Esophagus squamous epithelium (tissue), 5 donors: Measurements from ENCODE around the gene PRIM2. TPM values are rescaled to one million over a fixed set of nuclear protein-coding genes. Genes with fewer than 3 reads are reported as not detected.
"Not testable (repeated sequence)": the region's sequence is repeated elsewhere in the genome, so short reads cannot be mapped to it uniquely, and the experiment has no call there.

ENCODE experiments used
- DNase-seq: peaks from one replicate; lab custom pipeline; 2025; lab: John Stamatoyannopoulos, UW
- H3K27ac ChIP-seq, 4 donors: fragments of 200-600 bp; sonication (generic); one replicate each; pipeline ENCODE4 v1.5.1; 2016 to 2019; ENCODE audit warnings: mild to moderate bottlenecking in 1 of 4
- H3K27me3 ChIP-seq, 4 donors: fragments of 200-600 bp; sonication (generic); 1 replicate in 3 of 4; 2 replicates in 1 of 4; pipeline versions ENCODE4 v1.5.1 to v1.6.0; 2017 to 2021; ENCODE audit warnings: antibody characterized with exemption in 1 of 4
- H3K36me3 ChIP-seq, 3 donors: fragments of 200-600 bp; sonication (generic); one replicate each; pipeline ENCODE4 v1.5.1; 2016 to 2019
- H3K4me1 ChIP-seq, 3 donors: fragments of 200-600 bp; sonication (generic); one replicate each; pipeline ENCODE4 v1.5.1; 2017 to 2019
- H3K4me3 ChIP-seq, 4 donors: fragments of 200-600 bp; sonication (generic); 1 replicate in 3 of 4; 2 replicates in 1 of 4; pipeline ENCODE4 v1.5.1; 2016 to 2019; ENCODE audit warnings: mild to moderate bottlenecking in 2 of 4, moderate library complexity in 1 of 4
- H3K9me3 ChIP-seq, 3 donors: fragments of 200-600 bp; sonication (generic); one replicate each; pipeline ENCODE4 v1.5.1; 2016 to 2019
- POLR2A ChIP-seq, 4 donors: fragments of 450-650 bp; IDR thresholded peaks; one replicate each; pipeline ENCODE4 v1.6.1; 2017; ENCODE audit warnings: antibody characterized with exemption in 4 of 4, mild to moderate bottlenecking in 4 of 4, moderate library complexity in 3 of 4
- WGBS, 2 donors: methylation state at CpG; one replicate each; pipeline ENCODE4 v1.1.5; 2018; 5-methylcytosine and 5-hydroxymethylcytosine counted together
- intact Hi-C: fragments of 100-400 bp; cut with DNase I; formaldehyde crosslinking; loops from one replicate; pipeline ENCODE4 v1.15.0; 2022
- total RNA-seq, 4 donors: library from RNA; depleted of rRNA; stranded (reverse); fragments of >200 nt; gene quantifications; one replicate each; pipeline ENCODE4 v1.1.0, GENCODE V29; 2016
- TF ChIP-seq, protein P1 (sequence below), 6 experiments: fragments of 450-650 bp in 4 of 6; fragments of 200-600 bp in 2 of 6; sonication (generic) in 2 of 6; IDR thresholded peaks; one replicate each; pipeline ENCODE4 v1.5.1; 2016 to 2019; ENCODE audit warnings: antibody characterized with exemption in 6 of 6, mild to moderate bottlenecking in 4 of 6, moderate library complexity in 4 of 6
- donor health status: DM: yes; HTN: yes; CAD: no.

The PRIM2 gene
- total RNA-seq, 4 donors from 2014 or later: 4.1 to 10.9 (median 9.8) TPM

GRCh38 chr6:57303931-57304681 is 13.3 kb upstream of the PRIM2 start:
- TF ChIP-seq POLR2A (IDR thresholded peaks at IDR 0.05): no peak
- TF ChIP-seq, protein P1, sequence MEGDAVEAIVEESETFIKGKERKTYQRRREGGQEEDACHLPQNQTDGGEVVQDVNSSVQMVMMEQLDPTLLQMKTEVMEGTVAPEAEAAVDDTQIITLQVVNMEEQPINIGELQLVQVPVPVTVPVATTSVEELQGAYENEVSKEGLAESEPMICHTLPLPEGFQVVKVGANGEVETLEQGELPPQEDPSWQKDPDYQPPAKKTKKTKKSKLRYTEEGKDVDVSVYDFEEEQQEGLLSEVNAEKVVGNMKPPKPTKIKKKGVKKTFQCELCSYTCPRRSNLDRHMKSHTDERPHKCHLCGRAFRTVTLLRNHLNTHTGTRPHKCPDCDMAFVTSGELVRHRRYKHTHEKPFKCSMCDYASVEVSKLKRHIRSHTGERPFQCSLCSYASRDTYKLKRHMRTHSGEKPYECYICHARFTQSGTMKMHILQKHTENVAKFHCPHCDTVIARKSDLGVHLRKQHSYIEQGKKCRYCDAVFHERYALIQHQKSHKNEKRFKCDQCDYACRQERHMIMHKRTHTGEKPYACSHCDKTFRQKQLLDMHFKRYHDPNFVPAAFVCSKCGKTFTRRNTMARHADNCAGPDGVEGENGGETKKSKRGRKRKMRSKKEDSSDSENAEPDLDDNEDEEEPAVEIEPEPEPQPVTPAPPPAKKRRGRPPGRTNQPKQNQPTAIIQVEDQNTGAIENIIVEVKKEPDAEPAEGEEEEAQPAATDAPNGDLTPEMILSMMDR (IDR thresholded peaks at IDR 0.05): no peak
- no peak overlapping the region for H3K4me3 ChIP-seq
- peaks cover 0 to 27% (median 3%) of the 10 kb centered on the region in 3 donors for H3K4me1 ChIP-seq
- 79% methylated on average over 1 of the region's 1 CpG; no CpG with 5 or more reads in 1 of the 2 donors for WGBS, 2 donors
- no peaks in the 10 kb centered on the region for H3K36me3 ChIP-seq
- DNase-seq: no peak
- peaks cover 0 to 8% (median 0%) of the 10 kb centered on the region in 4 donors for H3K27me3 ChIP-seq
- peak overlapping the region in 3 of 4 donors; percentile 72 to 79 (median 74) for H3K27ac ChIP-seq
- intact Hi-C loops: no loop called here
- no peaks in the 10 kb centered on the region for H3K9me3 ChIP-seq

DNA sequence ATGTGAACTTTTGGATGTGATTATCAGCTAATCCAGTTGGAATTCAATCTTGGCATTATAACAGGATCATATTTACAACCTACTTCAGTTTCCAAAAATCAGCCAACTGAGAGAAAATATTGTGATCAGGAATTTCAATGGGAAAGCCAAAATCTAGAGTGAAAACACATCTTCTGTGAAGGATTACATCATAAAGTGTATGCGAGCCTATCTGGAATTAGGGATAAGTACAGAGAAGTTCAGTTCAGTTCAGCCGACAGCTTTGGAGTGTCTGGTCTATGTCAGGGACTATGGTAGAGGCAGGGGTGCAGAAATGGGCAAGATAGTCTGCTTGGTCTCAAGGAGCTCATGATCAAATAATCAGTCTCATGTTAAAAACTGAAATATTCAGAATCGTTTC is 12.3 kb upstream of the PRIM2 start:
- DNase-seq: no peak
- H3K27ac ChIP-seq: peak overlapping the region in 3 of 4 donors; percentile 72 to 79 (median 74)
- 51 to 52% methylated on average over 3 of the region's 3 CpGs for WGBS, 2 donors

GRCh38 chr6:57305761-57306160 is 11.7 kb upstream of the PRIM2 start:
- WGBS, 2 donors: 33% methylated on average over 2 of the region's 2 CpGs

More for the DNA sequence above, 12.3 kb upstream of the PRIM2 start:
- Histone ChIP-seq H3K36me3 (no peaks in the 10 kb centered on the region), H3K9me3 (no peaks in the 10 kb centered on the region), H3K4me3 (no peak overlapping the region), H3K4me1 (peaks cover 0 to 27% (median 3%) of the 10 kb centered on the region in 3 donors), H3K27me3 (peaks cover 0 to 8% (median 0%) of the 10 kb centered on the region in 4 donors)
- TF ChIP-seq, protein P1 (IDR thresholded peaks at IDR 0.05): no peak
- TF ChIP-seq POLR2A (IDR thresholded peaks at IDR 0.05): no peak
- intact Hi-C loops: no loop called here

DNA sequence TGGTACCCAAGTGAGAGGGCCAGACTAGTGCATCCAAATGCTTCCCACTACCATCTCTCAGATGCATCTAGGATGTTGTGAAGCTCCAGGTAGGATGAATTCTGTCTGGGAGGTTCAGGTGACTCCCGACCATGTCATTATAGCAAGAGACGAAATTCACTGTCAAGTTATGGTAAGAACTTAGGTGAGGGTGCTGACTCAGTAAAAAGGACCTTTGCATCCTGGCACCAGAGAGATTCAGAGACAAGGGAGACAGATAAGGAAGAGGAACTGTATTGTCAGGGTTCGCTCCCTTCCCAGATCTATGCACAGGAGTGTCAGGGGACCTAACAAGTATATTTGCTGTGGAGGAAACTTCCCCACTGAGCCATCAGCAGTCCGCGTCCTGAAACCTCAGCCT is 11.2 kb upstream of the PRIM2 start:
- TF ChIP-seq, protein P1 (IDR thresholded peaks at IDR 0.05): no peak
- TF ChIP-seq POLR2A (IDR thresholded peaks at IDR 0.05): no peak
- WGBS, 2 donors: 58 to 80% methylated on average over 4 to 5 of the region's 5 CpGs
- Histone ChIP-seq H3K9me3 (no peaks in the 10 kb centered on the region), H3K27me3 (peaks cover 0 to 8% (median 0%) of the 10 kb centered on the region in 4 donors), H3K27ac (peak overlapping the region in 3 of 4 donors; percentile 72 to 79 (median 74)), H3K36me3 (no peaks in the 10 kb centered on the region), H3K4me3 (no peak overlapping the region), H3K4me1 (peaks cover 0 to 27% (median 3%) of the 10 kb centered on the region in 3 donors)
- no peak for DNase-seq
- intact Hi-C loops: no loop called here

More at GRCh38 chr6:57305761-57306160, 11.7 kb upstream of the PRIM2 start:
- no peak for DNase-seq
- TF ChIP-seq POLR2A (IDR thresholded peaks at IDR 0.05): no peak
- TF ChIP-seq, protein P1 (IDR thresholded peaks at IDR 0.05): no peak
- Histone ChIP-seq H3K27me3 (peaks cover 0 to 8% (median 0%) of the 10 kb centered on the region in 4 donors), H3K9me3 (no peaks in the 10 kb centered on the region), H3K4me1 (peaks cover 0 to 27% (median 3%) of the 10 kb centered on the region in 3 donors), H3K4me3 (no peak overlapping the region), H3K27ac (peak overlapping the region in 3 of 4 donors; percentile 72 to 79 (median 74)), H3K36me3 (no peaks in the 10 kb centered on the region)
- intact Hi-C loops: no loop called here

GRCh38 chr6:57307850-57308249 is 9.6 kb upstream of the PRIM2 start:
- Histone ChIP-seq H3K27ac (no peak overlapping the region), H3K36me3 (no peaks in the 10 kb centered on the region), H3K27me3 (peaks cover 0 to 8% (median 0%) of the 10 kb centered on the region in 4 donors), H3K4me1 (peaks cover 0 to 27% (median 3%) of the 10 kb centered on the region in 3 donors), H3K9me3 (no peaks in the 10 kb centered on the region), H3K4me3 (no peak overlapping the region)
- intact Hi-C loops: no loop called here
- TF ChIP-seq, protein P1 (IDR thresholded peaks at IDR 0.05): no peak
- TF ChIP-seq POLR2A (IDR thresholded peaks at IDR 0.05): no peak
- WGBS, 2 donors: 65 to 68% methylated on average over 1 of the region's 1 CpG
- DNase-seq: no peak

- H3K4me3 ChIP-seq, H3K36me3 ChIP-seq, H3K27me3 ChIP-seq, H3K27ac ChIP-seq, H3K9me3 ChIP-seq, DNase-seq, intact Hi-C loops: not testable (repeated sequence)
- WGBS, 2 donors: 83 to 100% methylated on average over 2 of the region's 3 CpGs
- H3K4me1 ChIP-seq: peaks cover 5 to 32% (median 9%) of the 10 kb centered on the region in 3 donors
Observed at GRCh38 chr6:57308755-57309154, 8.7 kb upstream of the PRIM2 start.

GRCh38 chr6:57310095-57310816 is 7.2 kb upstream of the PRIM2 start:
- not testable (repeated sequence) for H3K4me3 ChIP-seq, H3K27me3 ChIP-seq, H3K36me3 ChIP-seq, H3K27ac ChIP-seq, H3K9me3 ChIP-seq, DNase-seq
- 80 to 90% methylated on average over 5 to 6 of the region's 21 CpGs for WGBS, 2 donors
- intact Hi-C loops: loop anchor here (10.0 kb wide), 1 partner anchor 405 kb away; no protein-coding TSS in a partner anchor
- peaks cover 10 to 26% (median 11%) of the 10 kb centered on the region in 3 donors for H3K4me1 ChIP-seq
